Mesenchymal stem cell (in vitro differentiated cells and primary cell): ENCODE results near the gene CHI3L2.

Experiments
- DNase-seq: peaks from one replicate; pipeline ENCODE4 v3.0.0-alpha.2; 2013
- H2AFZ ChIP-seq: one replicate; pipeline ENCODE4 v1.6.1; 2013; ENCODE audit warnings: low read depth, mild to moderate bottlenecking, control low read depth, inconsistent platforms, low read length, moderate library complexity
- H2AK5ac ChIP-seq: 2 replicates; pipeline ENCODE4 v1.6.1; 2013; ENCODE audit warnings: low read length, moderate library complexity, mild to moderate bottlenecking, inconsistent platforms; ENCODE audit not compliant: severe bottlenecking
- H2BK120ac ChIP-seq: one replicate; pipeline ENCODE4 v1.6.1; 2013; ENCODE audit warnings: low read depth, mild to moderate bottlenecking, inconsistent platforms, low read length, moderate library complexity
- H2BK12ac ChIP-seq, 2 experiments: one replicate each; pipeline ENCODE4 v1.6.1; 2013; ENCODE audit warnings: inconsistent platforms in 2 of 2, low read length in 2 of 2, mild to moderate bottlenecking in 2 of 2, moderate library complexity in 2 of 2, control low read depth in 1 of 2
- H2BK15ac ChIP-seq: one replicate; pipeline ENCODE4 v1.6.1; 2013; ENCODE audit warnings: mild to moderate bottlenecking, low read depth, inconsistent platforms; ENCODE audit not compliant: poor library complexity, severe bottlenecking
- H2BK5ac ChIP-seq: 2 replicates; pipeline ENCODE4 v1.6.1; 2013; ENCODE audit warnings: low read depth, mild to moderate bottlenecking, low read length, control low read depth, inconsistent platforms; ENCODE audit not compliant: poor library complexity, severe bottlenecking
- H3K14ac ChIP-seq, 2 experiments: one replicate each; pipeline ENCODE4 v1.6.1; 2013; ENCODE audit warnings: inconsistent platforms in 2 of 2, low read length in 2 of 2, control low read depth in 1 of 2, mild to moderate bottlenecking in 1 of 2, moderate library complexity in 1 of 2
- H3K18ac ChIP-seq, 2 experiments: one replicate each; pipeline ENCODE4 v1.6.1; 2013; ENCODE audit warnings: inconsistent platforms in 2 of 2, low read length in 2 of 2, control low read depth in 1 of 2, low read depth in 1 of 2, mild to moderate bottlenecking in 1 of 2
- H3K23ac ChIP-seq, 2 experiments: one replicate each; pipeline ENCODE4 v1.6.1; 2013; ENCODE audit warnings: inconsistent platforms in 2 of 2, low read length in 2 of 2, mild to moderate bottlenecking in 2 of 2, moderate library complexity in 2 of 2, control low read depth in 1 of 2
- H3K27ac ChIP-seq: 2 replicates; pipeline ENCODE4 v1.5.1; 2013; ENCODE audit warnings: mild to moderate bottlenecking, moderate library complexity, low read length, control low read depth, inconsistent platforms; ENCODE audit not compliant: poor library complexity, severe bottlenecking
- H3K27me3 ChIP-seq, 2 experiments: 2 replicates each; pipeline versions ENCODE4 v1.6.1 to v1.7.0; 2013; ENCODE audit warnings: low read length in 2 of 2, mild to moderate bottlenecking in 2 of 2, moderate library complexity in 2 of 2, control low read depth in 1 of 2, inconsistent platforms in 1 of 2; ENCODE audit not compliant: control insufficient read depth in 1 of 2, insufficient read depth in 1 of 2
- H3K36me3 ChIP-seq, 2 experiments: 2 replicates each; pipeline versions ENCODE4 v1.6.1 to v1.7.0; 2013; ENCODE audit warnings: low read length in 2 of 2, control low read depth in 1 of 2, inconsistent platforms in 1 of 2, low read depth in 1 of 2, mild to moderate bottlenecking in 1 of 2; ENCODE audit not compliant: insufficient read depth in 2 of 2, control insufficient read depth in 1 of 2
- H3K4ac ChIP-seq, 2 experiments: one replicate each; pipeline ENCODE4 v1.6.1; 2013; ENCODE audit warnings: inconsistent platforms in 2 of 2, low read length in 2 of 2, mild to moderate bottlenecking in 2 of 2, moderate library complexity in 2 of 2, control low read depth in 1 of 2, low read depth in 1 of 2
- H3K4me1 ChIP-seq: 2 replicates; pipeline ENCODE4 v1.6.1; 2013; ENCODE audit warnings: low read depth, low read length, control low read depth; ENCODE audit not compliant: control insufficient read depth, insufficient read depth
- H3K4me2 ChIP-seq: 2 replicates; pipeline ENCODE4 v1.6.1; 2013; ENCODE audit warnings: low read length, mild to moderate bottlenecking, inconsistent platforms; ENCODE audit not compliant: poor library complexity, severe bottlenecking
- H3K4me3 ChIP-seq, 2 experiments: 2 replicates each; pipeline versions ENCODE4 v1.5.1 to v1.7.0; 2013; ENCODE audit warnings: low read length in 2 of 2, mild to moderate bottlenecking in 2 of 2, control low read depth in 1 of 2, low read depth in 1 of 2; ENCODE audit not compliant: insufficient read depth in 1 of 2
- H3K79me1 ChIP-seq: replicated peaks from 2 replicates; pipeline ENCODE4 v1.6.1; 2013; ENCODE audit warnings: mild to moderate bottlenecking, control low read depth, low read length, inconsistent platforms; ENCODE audit not compliant: poor library complexity, severe bottlenecking
- H3K9ac ChIP-seq: 2 replicates; pipeline ENCODE4 v1.7.0; 2013; ENCODE audit warnings: mild to moderate bottlenecking, low read length, moderate library complexity
- H3K9me3 ChIP-seq: 2 replicates; pipeline ENCODE4 v1.7.0; 2013; ENCODE audit warnings: mild to moderate bottlenecking, low read length; ENCODE audit not compliant: control insufficient read depth
- H4K8ac ChIP-seq: one replicate; pipeline ENCODE4 v1.6.1; 2013; ENCODE audit warnings: inconsistent platforms, mild to moderate bottlenecking, low read length, moderate library complexity
- H4K91ac ChIP-seq: one replicate; pipeline ENCODE4 v1.6.1; 2013; ENCODE audit warnings: mild to moderate bottlenecking, low read length, inconsistent platforms
- WGBS: methylation state at CpG from one replicate; pipeline ENCODE4 v1.1.7; 2013; ENCODE audit warnings: mixed read lengths; 5-methylcytosine and 5-hydroxymethylcytosine counted together

Gene CHI3L2

DNA sequence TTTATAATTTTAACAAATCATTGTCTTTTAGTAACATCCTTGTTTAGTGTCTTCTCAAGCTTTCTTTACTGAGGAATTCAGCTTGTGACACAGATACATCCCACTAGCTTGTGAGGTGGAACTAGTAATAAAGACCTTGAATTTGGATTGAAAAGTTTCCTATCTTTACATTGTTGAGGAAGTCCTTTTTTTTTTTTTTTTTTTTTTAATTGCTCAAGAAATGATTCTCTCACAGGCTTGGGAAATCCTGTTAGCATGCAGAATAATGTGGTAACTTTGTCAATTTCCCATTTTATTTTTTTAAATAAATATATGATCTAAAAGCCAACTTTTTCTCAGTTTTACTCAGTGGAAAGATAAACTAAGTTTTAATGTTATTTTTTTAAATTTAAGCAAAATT, 42.9 kb upstream of the CHI3L2 start:
- no peak overlapping the region for H4K91ac ChIP-seq
- peaks cover 14 to 77% of the 10 kb centered on the region in 2 experiments for H3K36me3 ChIP-seq
- H3K4me1 ChIP-seq = no peaks in the 10 kb centered on the region
- H2BK12ac ChIP-seq = no peak overlapping the region
- H2BK5ac ChIP-seq = no peak overlapping the region
- H4K8ac ChIP-seq = no peak overlapping the region
- no peak overlapping the region for H2AFZ ChIP-seq
- H3K27ac ChIP-seq = no peak overlapping the region
- H2AK5ac ChIP-seq = no peak overlapping the region
- H3K18ac ChIP-seq = no peak overlapping the region
- H3K4ac ChIP-seq = no peak overlapping the region
- no peaks in the 10 kb centered on the region for H3K27me3 ChIP-seq
- H3K4me3 ChIP-seq = no peak overlapping the region
- no peaks in the 10 kb centered on the region for H3K9me3 ChIP-seq
- no peak overlapping the region for H3K14ac ChIP-seq
- no peak for DNase-seq
- no peak overlapping the region for H3K23ac ChIP-seq
- H3K4me2 ChIP-seq = no peak overlapping the region
- H2BK15ac ChIP-seq = no peak overlapping the region
- no peak overlapping the region for H3K9ac ChIP-seq
- peaks cover 1% of the 10 kb centered on the region for H3K79me1 ChIP-seq
- H2BK120ac ChIP-seq = no peak overlapping the region

GRCh38 chr1:111190931-111191451, 36.5 kb upstream of the CHI3L2 start:
- no peak overlapping the region for H2BK12ac ChIP-seq
- no peak overlapping the region for H3K18ac ChIP-seq
- no peak overlapping the region for H4K91ac ChIP-seq
- H3K4me2 ChIP-seq = no peak overlapping the region
- H2AK5ac ChIP-seq = no peak overlapping the region
- no peak overlapping the region for H3K14ac ChIP-seq
- no peak overlapping the region for H3K23ac ChIP-seq
- H3K4ac ChIP-seq = no peak overlapping the region
- H3K4me3 ChIP-seq = peak overlapping the region in 1 of 2 experiments; percentile 41
- H2BK5ac ChIP-seq = no peak overlapping the region
- 93% methylated on average over 2 of the region's 2 CpGs for WGBS
- peaks cover 12% of the 10 kb centered on the region for H3K4me1 ChIP-seq
- H2AFZ ChIP-seq = no peak overlapping the region
- H3K79me1 ChIP-seq = no peaks in the 10 kb centered on the region
- H3K36me3 ChIP-seq = peaks cover 14 to 38% of the 10 kb centered on the region in 2 experiments
- no peaks in the 10 kb centered on the region for H3K27me3 ChIP-seq
- no peaks in the 10 kb centered on the region for H3K9me3 ChIP-seq
- peak; percentile 52 for DNase-seq
- H2BK15ac ChIP-seq = no peak overlapping the region
- H3K9ac ChIP-seq = peak overlapping the region; percentile 88
- peak overlapping the region; percentile 43 for H3K27ac ChIP-seq
- no peak overlapping the region for H4K8ac ChIP-seq
- no peak overlapping the region for H2BK120ac ChIP-seq

- peak overlapping the region in 1 of 2 experiments; percentile 42 for H3K4me3 ChIP-seq
- H3K27ac ChIP-seq = peak overlapping the region; percentile 43
- H4K91ac ChIP-seq = no peak overlapping the region
- H2AFZ ChIP-seq = no peak overlapping the region
- DNase-seq = peak; percentile 34
- no peak overlapping the region for H2BK12ac ChIP-seq
- H3K18ac ChIP-seq = peak overlapping the region in 1 of 2 experiments; percentile 6
- no peak overlapping the region for H2BK5ac ChIP-seq
- H3K9ac ChIP-seq = peak overlapping the region; percentile 88
- H3K14ac ChIP-seq = no peak overlapping the region
- peaks cover 0 to 3% of the 10 kb centered on the region in 2 experiments for H3K27me3 ChIP-seq
- 60% methylated on average over 3 of the region's 3 CpGs for WGBS
- no peak overlapping the region for H2BK15ac ChIP-seq
- H2AK5ac ChIP-seq = no peak overlapping the region
- H3K23ac ChIP-seq = no peak overlapping the region
- H3K36me3 ChIP-seq = peaks cover 14 to 36% of the 10 kb centered on the region in 2 experiments
- H3K4me2 ChIP-seq = no peak overlapping the region
- no peak overlapping the region for H4K8ac ChIP-seq
- no peak overlapping the region for H3K4ac ChIP-seq
- H3K9me3 ChIP-seq = no peaks in the 10 kb centered on the region
- no peak overlapping the region for H2BK120ac ChIP-seq
- H3K79me1 ChIP-seq = no peaks in the 10 kb centered on the region
- peaks cover 12% of the 10 kb centered on the region for H3K4me1 ChIP-seq
Observed at GRCh38 chr1:111191496-111191895, 36.0 kb upstream of the CHI3L2 start.

DNA sequence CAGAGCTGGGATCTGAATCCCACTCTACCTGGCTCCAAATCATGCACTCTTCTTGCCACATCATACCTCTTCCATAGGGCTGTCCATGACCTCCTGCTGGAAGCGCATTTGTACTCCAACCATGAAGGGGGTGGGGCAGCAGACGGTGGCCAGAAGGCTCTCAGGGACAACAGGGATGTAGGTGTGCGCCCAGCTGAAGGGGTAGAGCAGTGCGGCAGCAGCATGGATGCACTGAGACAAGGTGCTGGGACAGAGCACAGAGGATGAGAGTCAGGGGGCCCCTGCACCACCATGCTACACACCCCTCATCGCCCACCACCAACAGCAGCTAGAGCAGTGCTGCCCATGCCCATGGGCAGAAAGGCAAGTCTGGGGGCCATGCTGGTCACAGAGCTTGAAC, 35.4 kb upstream of the CHI3L2 start:
- Histone ChIP-seq H2BK15ac (no peak overlapping the region), H3K79me1 (no peaks in the 10 kb centered on the region), H2BK120ac (no peak overlapping the region), H3K9me3 (no peaks in the 10 kb centered on the region), H3K14ac (peak overlapping the region in 1 of 2 experiments; percentile 93), H3K4me3 (peak overlapping the region in 1 of 2 experiments; percentile 42), H3K36me3 (peaks cover 12 to 35% of the 10 kb centered on the region in 2 experiments), H3K9ac (peak overlapping the region; percentile 88), H2BK5ac (no peak overlapping the region), H3K27ac (peak overlapping the region; percentile 27), H2BK12ac (peak overlapping the region in 1 of 2 experiments; percentile 57), H3K4me1 (peaks cover 12% of the 10 kb centered on the region), H3K18ac (peak overlapping the region in 1 of 2 experiments; percentile 46), H2AK5ac (no peak overlapping the region), H3K4ac (no peak overlapping the region), H3K23ac (no peak overlapping the region), H4K8ac (no peak overlapping the region), H2AFZ (no peak overlapping the region), H4K91ac (peak overlapping the region; percentile 8), H3K4me2 (no peak overlapping the region), H3K27me3 (peaks cover 0 to 7% of the 10 kb centered on the region in 2 experiments)
- WGBS = 100% methylated on average over 4 of the region's 5 CpGs
- no peak for DNase-seq
